T-helper 1 cell treated with Interleukin-12 subunit alpha and Interleukin-12 subunit beta and Interleukin-4 antibody, amounts not matched to agents 30 ng/mL and 1 ng/mL, for 36 hours (primary cell): Measurements from ENCODE around the gene NCDN. TPM values are rescaled to one million over a fixed set of nuclear protein-coding genes. Genes with fewer than 3 reads are reported as not detected.

Experiments used
- intact Hi-C: fragments of 100-400 bp; cut with micrococcal nuclease; formaldehyde crosslinking; loops from one replicate; pipeline ENCODE4 v1.15.1; 2024
- total RNA-seq: library from RNA; stranded (reverse); gene quantifications from 2 replicates; pipeline ENCODE4 v1.2.3, GENCODE V29; 2022

The NCDN gene
- total RNA-seq, 1 donor from 2014 or later = 70.6 TPM

DNA sequence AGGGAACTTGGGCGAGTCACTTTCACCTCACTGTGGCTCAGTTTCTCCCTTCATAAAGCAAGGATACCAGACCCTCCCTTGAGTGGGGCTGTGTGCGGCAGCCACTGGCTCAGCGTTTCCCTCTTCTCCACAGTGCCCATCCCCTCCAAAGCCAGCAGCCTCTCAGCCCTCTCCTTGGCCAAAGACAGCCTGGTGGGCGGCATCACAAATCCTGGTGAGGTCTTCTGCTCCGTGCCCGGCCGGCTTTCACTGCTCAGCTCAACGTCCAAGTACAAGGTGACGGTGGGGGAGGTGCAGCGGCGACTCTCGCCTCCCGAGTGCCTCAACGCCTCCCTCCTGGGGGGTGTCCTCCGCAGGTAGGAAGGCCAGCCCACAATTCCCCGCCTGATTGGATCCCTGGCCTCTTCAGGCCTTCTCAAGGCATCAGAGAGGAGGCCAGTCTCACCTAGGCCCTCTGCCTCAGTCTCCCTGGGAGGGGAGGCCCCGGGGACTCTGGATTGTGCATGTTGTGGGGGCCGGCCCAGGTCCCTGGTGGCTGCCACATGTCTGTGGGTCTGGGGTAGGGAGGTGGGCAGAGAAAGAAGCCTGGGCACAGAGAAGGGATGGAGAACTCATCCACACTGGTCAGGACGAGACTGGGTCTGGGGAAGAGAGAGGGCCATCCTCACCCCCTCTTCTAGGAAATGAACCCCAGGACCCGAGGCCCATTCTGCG is 30.8 kb downstream of the NCDN start:
- intact Hi-C loops = no loop called here

DNA sequence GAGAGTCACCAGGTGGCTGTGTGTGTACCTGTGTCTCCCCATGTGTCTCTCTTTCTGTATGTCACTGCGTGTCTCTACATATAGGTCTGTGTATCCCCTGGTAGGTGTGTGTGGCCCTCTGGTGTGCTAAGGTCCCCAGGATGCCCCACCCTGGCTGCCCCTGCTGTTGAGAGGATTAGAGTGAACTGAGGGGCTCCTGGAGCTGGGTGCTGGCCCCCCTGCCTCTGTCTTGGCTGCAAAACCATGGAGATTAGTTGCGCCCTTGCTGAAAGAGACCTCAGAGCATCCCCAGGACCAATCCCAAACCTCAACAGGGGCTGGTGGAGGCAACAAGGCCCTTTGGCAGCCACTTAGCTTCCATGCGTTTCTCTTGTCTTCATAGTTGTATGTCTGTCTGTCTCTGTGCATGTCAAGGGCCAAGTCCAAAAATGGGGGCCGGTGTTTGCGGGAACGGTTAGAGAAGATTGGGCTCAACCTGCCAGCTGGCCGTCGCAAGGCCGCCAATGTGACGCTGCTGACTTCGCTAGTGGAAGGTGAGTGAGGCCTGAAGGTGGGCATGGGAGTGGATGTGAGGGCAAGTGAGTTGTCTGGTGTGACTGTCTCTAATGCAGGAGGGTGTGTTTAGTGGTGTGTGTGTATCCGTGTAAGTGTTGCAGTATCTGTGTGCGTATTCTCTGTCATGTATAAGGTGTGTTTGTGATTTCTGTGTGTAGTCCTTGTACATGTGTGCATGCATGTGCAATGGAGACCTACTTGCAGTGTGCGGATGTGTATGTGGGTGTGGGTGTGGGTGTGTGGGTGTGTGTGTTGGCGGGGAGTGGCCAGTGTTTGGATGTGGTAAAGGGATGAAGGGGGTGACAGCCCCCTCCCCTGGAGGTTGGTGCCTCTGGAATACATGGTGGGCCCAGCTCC is 32.2 kb downstream of the NCDN start:
- intact Hi-C loops = no loop called here

DNA sequence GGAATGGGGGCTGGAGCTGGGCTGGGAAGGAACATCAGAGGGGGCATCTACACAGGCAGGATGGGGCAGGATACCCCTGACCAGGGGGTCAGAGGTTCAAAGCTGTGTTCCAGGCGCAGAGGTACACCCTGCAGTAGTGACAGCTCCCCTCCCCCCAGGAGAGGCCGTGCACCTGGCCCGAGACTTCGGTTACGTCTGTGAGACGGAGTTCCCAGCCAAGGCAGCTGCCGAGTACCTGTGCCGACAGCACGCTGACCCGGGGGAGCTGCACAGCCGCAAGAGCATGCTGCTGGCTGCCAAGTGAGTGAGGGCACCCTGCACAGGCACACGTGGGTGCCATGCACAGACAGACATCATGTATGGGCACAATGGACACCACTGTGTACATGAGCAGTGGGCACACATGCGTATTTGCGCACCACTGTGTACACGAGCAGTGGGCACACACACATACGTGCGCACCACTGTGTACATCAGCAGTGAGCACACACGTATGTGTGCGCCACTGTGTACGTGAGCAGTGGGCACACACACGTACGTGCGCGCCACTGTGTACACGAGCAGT is 33.0 kb downstream of the NCDN start:
- intact Hi-C loops = no loop called here

DNA sequence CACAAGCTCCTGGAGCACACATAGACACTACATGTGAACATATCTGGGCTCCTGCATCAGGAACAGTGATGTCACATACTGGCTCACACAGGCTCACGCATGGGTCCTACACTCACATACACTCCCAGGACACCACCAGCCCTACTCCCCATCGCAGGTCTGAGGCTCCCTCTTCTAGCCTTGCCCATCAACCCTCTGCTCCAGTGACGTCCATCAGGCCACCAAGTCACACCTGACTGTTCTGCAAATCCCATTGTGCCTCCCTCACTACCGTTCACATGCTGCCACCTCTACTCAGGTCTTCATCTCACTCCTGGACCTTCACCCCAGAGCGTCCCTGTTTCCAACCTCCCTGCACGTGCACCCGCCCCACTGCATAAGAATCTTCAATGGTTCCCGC is 33.6 kb downstream of the NCDN start:
- intact Hi-C loops = no loop called here

DNA sequence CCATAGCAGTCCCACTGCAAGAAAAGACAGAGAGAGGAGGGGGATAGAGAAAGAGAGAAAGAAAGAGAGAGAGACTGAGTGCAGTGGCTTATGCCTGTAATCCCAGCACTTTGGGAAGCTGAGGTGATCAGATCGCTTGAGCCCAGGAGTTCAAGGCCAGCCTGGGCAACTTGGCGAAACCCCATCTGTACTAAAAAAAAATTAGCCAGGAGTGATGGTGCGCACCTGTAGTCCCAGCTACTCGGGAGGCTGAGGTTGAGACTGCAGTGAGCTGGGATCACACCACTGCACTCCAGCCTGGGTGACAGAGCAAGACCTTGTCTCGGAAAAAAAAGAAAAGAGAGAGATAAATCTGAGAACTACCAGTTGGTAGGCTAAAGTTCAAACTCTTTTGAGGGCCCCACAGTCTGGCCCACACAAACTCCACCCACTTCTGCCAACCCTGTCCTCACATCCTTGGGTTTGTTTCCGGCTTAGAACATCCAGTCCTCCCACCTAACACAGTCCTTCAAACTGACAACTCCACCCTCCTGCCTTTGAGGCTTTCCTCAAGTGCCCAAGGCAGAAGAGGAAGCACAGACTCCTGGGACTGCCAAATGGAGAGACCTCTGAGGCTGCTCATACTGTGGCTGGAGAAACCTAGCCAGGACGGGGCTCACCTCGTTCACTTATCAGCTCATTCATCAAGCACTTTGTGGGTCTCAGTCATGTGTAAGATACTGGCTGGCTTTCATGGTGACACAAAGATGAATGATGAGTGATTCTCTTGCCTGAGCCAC is 35.6 kb downstream of the NCDN start:
- intact Hi-C loops = no loop called here

DNA sequence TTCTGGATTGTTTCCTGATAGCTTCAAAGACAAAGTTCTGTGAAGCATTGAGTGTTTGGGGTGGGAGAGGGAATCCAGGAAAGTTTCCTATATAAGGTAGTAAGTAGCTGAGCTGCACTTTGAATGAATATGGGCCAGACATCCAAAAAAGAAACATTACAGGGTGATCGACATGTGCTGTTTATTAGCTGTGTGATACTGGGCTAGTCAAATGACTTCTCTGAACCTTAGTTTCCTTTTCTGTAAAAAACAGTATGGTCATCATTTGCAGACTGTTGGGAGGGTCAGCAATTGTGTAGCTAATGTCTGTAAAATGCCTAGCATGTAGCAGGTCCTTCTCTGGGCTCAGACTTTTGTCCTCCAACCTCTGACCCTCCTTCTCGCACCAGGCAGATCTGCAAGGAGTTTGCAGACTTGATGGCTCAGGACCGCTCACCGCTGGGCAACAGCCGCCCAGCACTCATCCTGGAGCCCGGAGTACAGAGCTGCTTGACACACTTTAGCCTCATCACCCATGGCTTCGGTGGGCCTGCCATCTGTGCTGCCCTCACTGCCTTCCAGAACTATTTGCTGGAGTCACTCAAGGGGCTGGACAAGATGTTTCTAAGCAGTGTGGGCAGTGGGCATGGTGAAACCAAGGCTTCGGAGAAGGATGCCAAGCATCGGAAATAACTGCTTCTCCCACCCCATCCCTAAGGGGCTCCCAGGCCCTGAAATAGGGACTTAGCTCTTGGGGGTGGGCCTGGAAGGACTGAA is 36.6 kb downstream of the NCDN start:
- intact Hi-C loops = no loop called here

DNA sequence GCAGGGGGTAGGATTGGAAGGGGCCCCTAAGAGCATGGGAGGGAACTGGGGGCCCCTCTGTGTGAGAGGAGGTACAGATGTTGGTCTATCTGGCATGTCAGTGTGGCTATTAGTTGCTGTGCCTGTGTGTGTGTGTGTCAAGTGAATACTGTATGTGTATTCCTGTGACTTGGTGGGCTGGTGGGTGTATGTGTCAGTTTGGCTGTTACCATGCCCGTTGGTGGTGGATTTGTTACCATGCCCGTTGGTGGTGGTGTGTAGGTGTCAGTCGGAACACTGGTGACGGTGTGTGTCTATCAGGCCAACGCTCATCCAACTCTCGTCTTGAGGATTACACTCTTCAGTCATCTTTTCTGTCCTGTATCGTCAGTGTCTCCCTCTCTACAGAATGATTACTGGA is 38.1 kb downstream of the NCDN start:
- intact Hi-C loops = no loop called here

DNA sequence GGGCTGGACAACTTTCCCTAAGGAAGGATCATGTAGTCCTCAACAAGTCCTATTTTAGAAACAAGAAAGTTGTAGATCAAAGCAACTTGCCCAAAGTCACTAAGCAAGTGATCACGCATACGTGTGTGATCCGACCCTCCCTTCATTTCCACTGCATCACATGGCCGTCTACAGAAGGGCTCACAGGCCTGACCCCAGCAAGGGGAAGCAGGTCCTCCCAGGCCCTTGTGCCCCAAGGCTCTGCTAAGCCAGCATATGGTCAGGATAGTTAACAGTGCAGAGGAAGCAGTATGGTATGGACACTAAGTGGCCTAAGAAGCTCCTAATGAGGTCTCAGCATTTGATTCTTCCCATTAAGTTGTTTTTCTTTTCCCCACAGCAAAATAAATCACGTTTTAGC is 40.3 kb downstream of the NCDN start:
- intact Hi-C loops = no loop called here

DNA sequence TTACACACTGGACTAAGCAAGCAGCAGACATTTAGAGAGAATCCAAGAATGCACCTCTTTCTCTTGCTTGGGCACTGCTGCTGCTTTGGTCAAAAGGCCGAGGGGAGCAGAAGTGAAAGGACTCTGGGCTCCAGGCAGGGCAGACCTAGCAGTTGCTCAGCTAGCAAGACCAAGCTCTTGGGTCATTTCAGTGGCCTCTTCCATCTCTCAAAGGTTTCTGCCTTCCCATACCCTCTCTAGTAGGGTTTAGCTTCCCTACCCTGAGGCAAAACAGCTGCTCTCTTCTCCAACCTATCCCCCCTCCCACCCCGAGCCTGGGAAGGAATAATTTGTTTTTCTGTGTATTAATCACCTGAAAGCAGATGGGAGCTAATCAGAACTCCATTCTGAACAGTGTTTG is 41.3 kb downstream of the NCDN start:
- intact Hi-C loops = no loop called here

DNA sequence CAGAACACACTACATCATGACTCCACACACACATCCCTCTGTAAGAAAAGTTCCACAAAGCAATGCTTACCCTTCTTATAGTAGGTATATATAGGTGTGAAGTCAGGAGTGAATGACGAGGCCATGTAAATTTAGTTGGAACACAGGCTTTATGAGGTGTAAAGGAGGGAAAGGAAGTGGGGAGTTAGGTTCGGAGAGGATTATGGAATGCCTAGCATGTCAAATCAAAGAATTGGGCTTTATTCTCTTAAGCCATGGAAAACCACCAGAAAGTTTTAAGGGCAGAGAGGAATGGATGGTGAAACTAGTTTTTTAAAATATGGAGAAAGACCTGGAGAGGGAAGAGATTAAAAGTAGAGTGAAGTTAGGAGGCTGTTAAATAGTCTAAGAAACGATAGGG is 41.8 kb downstream of the NCDN start:
- intact Hi-C loops = no loop called here

DNA sequence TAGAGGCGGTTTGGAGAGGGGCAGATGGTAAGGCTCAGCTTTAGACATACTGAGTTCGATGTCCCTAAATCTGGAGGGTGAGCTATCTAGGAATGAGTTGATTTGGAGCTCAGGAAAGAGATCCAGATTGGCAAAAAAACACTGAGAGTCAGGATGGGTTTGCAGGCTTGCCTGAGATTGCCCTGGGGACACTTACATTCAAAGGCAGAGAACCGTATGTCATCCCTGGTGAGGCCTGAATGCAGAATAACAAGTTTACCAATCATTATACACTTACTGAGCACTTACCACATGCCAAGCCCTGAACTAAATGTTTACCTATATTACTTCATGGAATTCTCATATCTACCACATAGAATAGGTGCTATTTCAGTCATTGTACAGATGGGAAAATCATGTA is 43.0 kb downstream of the NCDN start:
- intact Hi-C loops = no loop called here

DNA sequence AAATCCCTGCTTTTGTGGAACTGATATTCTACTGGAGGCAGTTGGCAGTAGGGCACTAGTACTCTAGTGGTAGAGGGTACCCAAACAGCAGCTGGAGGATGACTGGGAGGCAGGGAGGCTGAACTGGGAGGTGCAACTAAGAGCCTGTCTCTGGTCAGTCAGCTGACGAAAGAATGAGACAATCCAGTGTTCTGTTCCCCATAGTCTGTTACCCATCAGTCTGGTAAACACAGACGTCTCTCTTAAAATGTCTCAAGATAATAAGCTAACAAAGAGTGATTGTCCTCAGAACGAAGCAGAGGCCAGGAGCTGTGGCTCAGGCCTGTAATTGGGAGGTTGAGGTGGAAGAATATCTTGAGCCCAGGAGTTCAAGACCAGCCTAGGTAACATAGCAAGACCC is 45.9 kb downstream of the NCDN start:
- intact Hi-C loops = no loop called here

DNA sequence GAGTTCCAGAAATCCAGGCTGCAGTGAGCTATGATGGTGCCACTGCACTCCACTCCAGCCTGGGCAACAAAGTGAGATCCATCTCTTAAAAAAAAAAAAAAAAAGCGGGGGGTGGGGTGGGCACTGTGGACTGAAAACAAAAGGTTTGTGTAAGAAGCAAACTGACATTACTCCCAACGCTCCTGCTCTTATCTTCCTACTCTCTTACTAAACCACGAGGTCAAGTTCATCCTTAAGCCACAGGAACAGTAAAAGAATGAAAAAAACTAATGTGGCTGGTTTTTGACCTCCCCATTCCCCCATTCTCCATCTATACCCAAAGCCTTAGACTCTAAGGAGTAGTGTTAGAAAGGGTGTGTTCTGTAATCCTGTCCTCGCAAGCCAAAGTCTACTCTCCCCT is 46.3 kb downstream of the NCDN start:
- intact Hi-C loops = no loop called here

DNA sequence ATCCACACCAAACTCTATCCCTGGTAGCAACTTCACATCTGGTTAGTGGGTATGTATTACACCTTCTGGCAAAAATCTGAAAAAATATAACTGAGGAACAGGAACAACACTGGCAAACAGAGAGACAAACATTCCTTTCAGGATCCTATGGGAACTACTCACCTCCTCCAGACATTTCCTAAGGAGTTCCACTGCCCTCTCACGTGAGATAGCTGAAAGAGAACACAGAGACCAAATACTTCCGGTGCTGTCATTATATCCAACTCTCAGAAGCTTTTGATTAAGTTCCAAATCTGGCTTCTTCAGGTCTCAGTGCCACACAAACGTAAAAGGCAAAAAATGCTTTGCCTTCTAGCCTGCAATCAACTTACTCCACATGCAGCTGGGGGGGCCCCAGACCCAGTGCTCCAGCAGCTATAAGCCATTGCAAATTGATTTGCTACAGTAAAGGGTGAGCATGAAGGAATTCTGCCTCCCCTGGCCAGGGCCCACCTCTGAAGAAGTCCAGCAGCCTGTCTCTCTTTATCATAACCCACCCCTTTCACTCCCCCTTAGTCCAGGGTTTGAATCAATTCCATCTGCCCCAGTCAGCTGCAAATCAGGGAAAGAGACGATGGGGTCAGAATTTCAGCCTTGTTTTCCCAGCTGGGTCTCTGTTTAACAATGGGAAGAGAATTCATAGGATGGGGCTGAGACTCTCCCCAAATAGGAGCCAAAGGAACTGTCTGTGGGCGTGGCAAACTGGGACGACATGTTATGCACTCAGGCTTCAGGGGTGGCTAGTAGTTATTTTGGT is 47.7 kb downstream of the NCDN start:
- intact Hi-C loops = no loop called here

DNA sequence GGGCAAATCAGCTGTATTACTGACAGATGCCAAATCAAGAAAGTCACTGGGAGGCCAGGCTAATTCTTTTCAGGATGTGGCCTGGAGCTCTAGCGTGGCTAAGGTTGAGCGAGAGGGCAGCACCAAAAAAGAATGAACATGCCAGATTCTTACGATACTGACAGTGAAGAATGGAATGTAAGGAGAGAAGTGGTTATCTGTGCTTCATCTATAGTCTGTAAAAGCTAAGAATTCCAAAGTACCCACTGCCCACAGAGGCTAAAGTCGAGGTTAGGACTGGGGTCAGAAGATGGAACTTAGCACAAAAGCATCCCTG is 48.2 kb downstream of the NCDN start:
- intact Hi-C loops = no loop called here

DNA sequence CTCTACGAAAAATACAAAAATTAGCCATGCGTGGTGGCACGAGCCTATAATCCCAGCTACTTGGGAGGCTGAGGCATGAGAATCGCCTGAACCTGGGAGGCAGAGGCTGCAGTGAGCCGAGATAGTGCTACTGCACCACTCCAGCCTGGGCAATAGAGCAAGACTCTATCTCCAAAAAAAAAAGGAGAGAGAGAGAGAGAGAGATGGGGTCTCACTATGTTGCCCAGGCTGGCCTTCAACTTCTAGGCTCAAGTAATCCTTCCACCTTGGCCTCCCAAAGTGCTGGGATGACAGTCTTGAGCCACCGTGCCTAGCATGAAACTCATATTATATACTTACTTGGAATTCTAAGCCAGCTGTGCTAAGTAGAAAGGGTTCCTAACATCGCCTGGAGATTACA is 54.1 kb downstream of the NCDN start:
- intact Hi-C loops = no loop called here

DNA sequence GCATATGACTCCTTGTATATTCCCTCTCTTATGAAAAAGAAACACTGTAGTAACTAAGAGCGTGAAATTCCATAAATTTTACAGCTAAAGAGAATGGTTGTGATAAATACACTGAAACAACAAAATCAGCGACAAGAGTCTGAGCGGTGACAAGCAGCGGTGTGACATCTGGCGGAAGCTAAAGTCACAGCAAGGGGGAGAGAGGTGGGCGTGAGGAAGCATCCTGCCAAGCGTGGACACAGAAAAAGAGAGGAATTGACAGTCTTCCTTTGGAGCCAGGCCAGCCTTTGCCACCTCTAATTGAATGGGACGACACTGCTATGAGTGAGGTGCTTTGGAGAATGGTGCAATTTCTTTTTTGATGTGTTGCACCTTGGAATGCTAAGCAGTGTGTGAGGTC is 57.8 kb downstream of the NCDN start:
- intact Hi-C loops = no loop called here
